C4-2B (cell line): ENCODE measurements around the gene NFIB.

Experiments
- CTCF ChIP-seq: fragments of 450-650 bp; conservative IDR thresholded peaks from 2 replicates; pipeline ENCODE4 v1.5.1; 2017; ENCODE audit warnings: mild to moderate bottlenecking
- ZFX ChIP-seq: fragments of 450-650 bp; IDR thresholded peaks from 2 replicates; pipeline ENCODE4 v1.6.1; 2017

- TF ChIP-seq CTCF (no peak), ZFX (no peak)
Measured at GRCh38 chr9:14228602-14229001, 85.3 kb downstream of the NFIB start.
